Measurements from ENCODE around the gene ROBO1.

ROBO1 gene

DNA sequence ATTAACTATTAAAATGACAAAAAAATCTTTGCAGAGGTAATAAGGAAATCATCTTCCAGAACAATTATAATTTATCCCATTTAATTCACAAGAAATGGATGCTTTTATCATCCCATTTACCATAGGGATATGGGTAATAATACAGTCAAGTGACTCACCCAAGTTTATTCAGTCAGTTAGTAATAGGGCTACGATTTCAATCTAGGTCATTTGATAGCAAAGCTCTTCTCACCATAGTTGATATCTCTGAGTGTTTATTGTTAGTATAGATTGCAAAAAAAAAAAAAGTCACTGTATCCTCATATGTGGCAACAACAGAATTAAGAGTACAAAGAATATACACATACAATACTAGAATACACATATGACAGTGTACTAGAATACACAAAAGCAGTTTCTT is 797.1 kb downstream of the ROBO1 start:
- Histone ChIP-seq H3K4me3 (no peak overlapping the region), H3K27ac (no peak overlapping the region)
- DNase-seq (ENCODE audit: low spot score): no peak
- TF ChIP-seq, protein P1, sequence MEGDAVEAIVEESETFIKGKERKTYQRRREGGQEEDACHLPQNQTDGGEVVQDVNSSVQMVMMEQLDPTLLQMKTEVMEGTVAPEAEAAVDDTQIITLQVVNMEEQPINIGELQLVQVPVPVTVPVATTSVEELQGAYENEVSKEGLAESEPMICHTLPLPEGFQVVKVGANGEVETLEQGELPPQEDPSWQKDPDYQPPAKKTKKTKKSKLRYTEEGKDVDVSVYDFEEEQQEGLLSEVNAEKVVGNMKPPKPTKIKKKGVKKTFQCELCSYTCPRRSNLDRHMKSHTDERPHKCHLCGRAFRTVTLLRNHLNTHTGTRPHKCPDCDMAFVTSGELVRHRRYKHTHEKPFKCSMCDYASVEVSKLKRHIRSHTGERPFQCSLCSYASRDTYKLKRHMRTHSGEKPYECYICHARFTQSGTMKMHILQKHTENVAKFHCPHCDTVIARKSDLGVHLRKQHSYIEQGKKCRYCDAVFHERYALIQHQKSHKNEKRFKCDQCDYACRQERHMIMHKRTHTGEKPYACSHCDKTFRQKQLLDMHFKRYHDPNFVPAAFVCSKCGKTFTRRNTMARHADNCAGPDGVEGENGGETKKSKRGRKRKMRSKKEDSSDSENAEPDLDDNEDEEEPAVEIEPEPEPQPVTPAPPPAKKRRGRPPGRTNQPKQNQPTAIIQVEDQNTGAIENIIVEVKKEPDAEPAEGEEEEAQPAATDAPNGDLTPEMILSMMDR (IDR thresholded peaks at IDR 0.05): no peak

DNA sequence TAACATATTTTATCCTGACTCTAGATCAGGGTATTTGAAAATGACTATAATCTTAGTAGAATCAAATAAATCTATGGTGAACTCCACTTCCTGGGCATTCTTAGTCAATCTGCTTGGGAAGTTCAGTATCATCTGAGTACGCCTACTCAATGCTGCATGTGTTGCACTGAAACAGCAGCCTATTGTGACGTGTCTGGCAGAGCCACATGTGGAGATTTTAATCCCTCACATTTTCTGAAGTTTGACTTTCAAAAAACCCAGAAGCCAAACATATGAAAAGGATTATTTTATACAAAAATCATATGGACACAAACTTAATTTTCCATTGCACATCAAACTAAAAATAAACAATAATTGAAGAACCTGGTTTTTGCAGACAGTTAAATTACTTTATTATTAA is 798.3 kb downstream of the ROBO1 start:
- no peak overlapping the region for H3K27ac ChIP-seq
- H3K4me3 ChIP-seq: no peak overlapping the region
- no peak for DNase-seq (ENCODE audit: low spot score)
- TF ChIP-seq, protein P1 (IDR thresholded peaks at IDR 0.05): no peak

DNA sequence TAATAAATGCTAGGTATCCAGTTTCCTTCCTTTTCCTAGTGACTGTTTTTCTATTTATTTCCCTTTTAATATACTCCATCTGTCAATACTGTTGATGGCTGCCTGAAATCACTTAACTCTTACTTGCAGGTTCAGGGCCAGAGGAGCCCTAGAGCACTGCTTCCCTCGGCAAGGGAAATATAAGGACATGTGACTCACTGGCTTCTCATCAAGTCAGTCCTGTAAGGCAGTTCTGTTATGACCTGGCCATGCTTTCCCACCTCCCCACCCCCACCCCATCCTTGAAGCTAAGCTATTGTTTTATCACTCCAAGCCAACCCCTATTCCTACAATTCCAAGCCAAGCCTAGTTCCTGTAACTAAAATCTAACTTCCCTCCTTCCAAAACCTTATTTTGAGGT is 800.7 kb downstream of the ROBO1 start:
- no peak for DNase-seq (ENCODE audit: low spot score)
- Histone ChIP-seq H3K4me3 (no peak overlapping the region), H3K27ac (no peak overlapping the region)
- TF ChIP-seq, protein P1 (IDR thresholded peaks at IDR 0.05): no peak

DNA sequence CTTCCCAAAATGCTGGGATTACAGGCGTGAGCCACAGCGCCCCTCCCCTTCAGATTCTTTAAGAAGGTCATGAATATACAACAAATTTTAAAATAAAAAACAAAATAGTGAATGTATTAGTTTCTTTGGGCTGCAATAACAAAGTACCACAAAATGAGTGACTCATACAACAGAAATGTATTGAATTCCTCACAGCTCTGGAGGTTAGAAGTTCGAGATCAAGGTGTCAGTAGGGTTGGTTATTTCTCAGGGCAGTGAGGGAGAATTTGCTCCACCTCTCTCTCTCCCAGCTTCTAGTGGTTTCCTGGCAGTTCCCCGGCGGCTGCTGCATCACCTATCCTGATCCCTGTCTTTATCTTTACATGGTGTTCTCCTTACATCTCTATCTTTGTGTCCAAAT is 804.0 kb downstream of the ROBO1 start:
- TF ChIP-seq, protein P1 (IDR thresholded peaks at IDR 0.05): no peak
- Histone ChIP-seq H3K4me3 (no peak overlapping the region), H3K27ac (no peak overlapping the region)
- DNase-seq (ENCODE audit: low spot score): no peak

DNA sequence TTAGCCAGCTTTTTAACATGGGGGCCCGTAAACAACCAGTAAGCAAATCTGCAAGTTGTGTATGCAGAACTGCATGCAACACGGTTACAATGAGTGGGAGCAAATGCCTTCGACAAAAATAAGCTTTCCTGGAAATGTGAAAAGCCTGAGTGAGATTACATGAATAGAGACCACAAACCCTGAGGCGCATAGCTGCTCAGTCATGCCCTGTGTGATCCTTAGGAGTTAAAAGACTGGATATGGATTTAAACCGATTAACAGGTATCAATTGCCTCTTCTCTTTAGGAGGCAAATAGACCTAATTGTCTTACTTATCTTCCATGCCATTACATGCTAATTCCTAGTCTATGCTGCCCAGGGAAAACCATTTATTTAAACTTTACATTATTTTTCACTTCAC is 810.3 kb downstream of the ROBO1 start:
- Histone ChIP-seq H3K4me3 (no peak overlapping the region), H3K27ac (no peak overlapping the region)
- no peak for DNase-seq (ENCODE audit: low spot score)
- TF ChIP-seq, protein P1 (IDR thresholded peaks at IDR 0.05): no peak

DNA sequence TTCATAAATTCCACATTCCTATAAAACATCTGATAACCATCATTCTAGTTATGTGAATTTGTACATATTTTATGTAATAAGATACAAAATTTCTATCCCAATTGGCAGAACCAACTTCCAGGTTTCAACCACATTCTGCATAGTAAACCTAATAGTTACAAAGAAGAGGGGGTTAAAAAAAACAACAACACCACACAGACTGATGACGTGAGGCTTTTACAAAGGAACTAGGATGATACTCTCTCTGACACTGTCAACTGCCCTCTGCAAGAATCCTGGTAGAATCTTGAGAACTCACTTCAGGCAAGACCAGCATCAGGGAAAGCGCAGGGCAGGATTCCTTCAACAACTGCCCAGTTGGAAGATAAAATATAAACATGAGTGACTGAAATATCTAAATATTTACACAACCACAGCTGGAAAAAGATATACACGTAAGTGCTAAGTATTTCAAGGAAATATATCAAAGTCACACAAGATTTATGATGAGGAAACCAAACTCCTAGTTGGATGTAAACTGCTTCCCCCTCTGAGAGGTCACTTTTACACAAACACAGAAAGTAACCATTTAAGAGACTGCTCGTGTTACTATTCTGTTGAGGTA is 816.4 kb downstream of the ROBO1 start:
- DNase-seq (ENCODE audit: low spot score): no peak
- TF ChIP-seq, protein P1 (IDR thresholded peaks at IDR 0.05): no peak
- H3K4me3 ChIP-seq: no peak overlapping the region
- H3K27ac ChIP-seq: no peak overlapping the region

DNA sequence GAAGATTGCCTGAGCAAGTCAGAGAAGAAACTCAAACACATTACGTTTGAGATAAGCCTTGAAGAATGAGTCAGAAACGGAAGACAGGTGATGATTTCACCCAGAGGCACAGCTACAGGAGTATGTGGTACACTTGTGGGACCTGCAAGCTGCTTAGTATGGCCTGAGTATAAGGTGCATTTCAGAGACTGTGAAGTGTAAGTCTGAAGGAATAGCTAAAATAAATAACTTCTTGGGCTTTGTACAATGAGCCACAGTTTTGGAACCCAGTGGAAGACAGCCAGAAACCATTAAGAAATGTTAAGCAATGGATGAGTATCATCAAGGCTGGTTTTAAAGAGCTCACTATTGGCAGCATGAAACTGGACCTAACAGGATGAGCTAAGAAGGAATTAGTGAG is 826.2 kb downstream of the ROBO1 start:
- Histone ChIP-seq H3K4me3 (no peak overlapping the region), H3K27ac (no peak overlapping the region)
- TF ChIP-seq, protein P1 (IDR thresholded peaks at IDR 0.05): no peak
- no peak for DNase-seq (ENCODE audit: low spot score)

Data from coronary artery (tissue), 2 donors.